Endothelial cell of umbilical vein (primary cell): ENCODE results near the gene CD93. TPM values are rescaled to one million over a fixed set of nuclear protein-coding genes. Genes with fewer than 3 reads are reported as not detected.

ENCODE experiments used
- BruUV-seq: library from RNA; stranded (reverse); fragments of 400-500 nt; replicated peaks from 2 replicates; lab custom pipeline; 2021; lab: Mats Ljungman, UMichigan
- CTCF ChIA-PET: fragments of 300-600, 350-600 bp; sonication (Branson Sonifier 250); formaldehyde crosslinking; loops from one replicate; lab custom pipeline; 2021; ENCODE audit warnings: antibody characterized with exemption, inconsistent platforms; lab: Charles Lee
- POLR2A ChIA-PET: fragments of 300-600, 350-600 bp; sonication (Branson Sonifier 250); formaldehyde crosslinking; loops from one replicate; lab custom pipeline; 2021; ENCODE audit warnings: antibody characterized with exemption, inconsistent platforms; lab: Charles Lee
- DNase-seq: peaks from one replicate; pipeline ENCODE4 v3.0.0-alpha.2; 2011; ENCODE audit warnings: low read depth, low spot score
- FAIRE-seq: peaks from 2 replicates; lab custom pipeline; 2011; peaks lifted over from hg19 to GRCh38; lab: Jason Lieb, UNC
- H2AFZ ChIP-seq: 2 replicates; pipeline ENCODE4 v1.6.0; 2012; ENCODE audit warnings: low read depth, low read length, control low read depth, inconsistent platforms
- H3K27ac ChIP-seq: 2 replicates; pipeline ENCODE4 v1.5.1; 2011; ENCODE audit warnings: low read depth, mild to moderate bottlenecking, control low read depth, low read length, moderate library complexity; ENCODE audit not compliant: insufficient read depth
- H3K27me3 ChIP-seq, 2 experiments: 2 replicates each; pipeline versions ENCODE4 v1.6.0 to v1.6.1; 2011; ENCODE audit warnings: low read length in 2 of 2, mixed read lengths in 1 of 2; ENCODE audit not compliant: control insufficient read depth in 2 of 2, insufficient read depth in 2 of 2
- H3K36me3 ChIP-seq, 2 experiments: 2 replicates in 1 of 2; 3 replicates in 1 of 2; pipeline ENCODE4 v1.5.1; 2011; ENCODE audit warnings: low read length in 2 of 2, mild to moderate bottlenecking in 1 of 2, moderate library complexity in 1 of 2; ENCODE audit not compliant: control insufficient read depth in 2 of 2, insufficient read depth in 2 of 2; ENCODE audit errors: extremely low read depth in 1 of 2
- H3K4me1 ChIP-seq: 3 replicates; pipeline ENCODE4 v1.5.1; 2011; ENCODE audit warnings: mild to moderate bottlenecking, low read length; ENCODE audit not compliant: control insufficient read depth, insufficient read depth; ENCODE audit errors: extremely low read depth
- H3K4me2 ChIP-seq: 2 replicates; pipeline ENCODE4 v1.6.1; 2011; ENCODE audit warnings: low read length, control low read depth, mixed read lengths; ENCODE audit not compliant: insufficient read depth
- H3K4me3 ChIP-seq, 3 experiments: fragments of 200-600 bp in 1 of 3; sonication (generic), shearing (Covaris generic) in 1 of 3; replicated peaks in 1 of 3; 2 replicates each; pipeline ENCODE4 v1.5.1; 2011 to 2016; ENCODE audit warnings: control low read depth in 3 of 3, low read length in 3 of 3, mild to moderate bottlenecking in 2 of 3, inconsistent platforms in 1 of 3, low read depth in 1 of 3, moderate library complexity in 1 of 3; ENCODE audit not compliant: insufficient read depth in 1 of 3
- H3K79me2 ChIP-seq: 2 replicates; pipeline ENCODE4 v1.6.0; 2012; ENCODE audit warnings: low read length, inconsistent platforms; ENCODE audit not compliant: control insufficient read depth, insufficient read depth
- H3K9ac ChIP-seq: replicated peaks from 2 replicates; pipeline ENCODE3; 2011; ENCODE audit warnings: low read length, control low read depth; ENCODE audit not compliant: insufficient read depth; ENCODE audit errors: extremely low read depth
- H3K9me1 ChIP-seq: replicated peaks from 3 replicates; pipeline ENCODE4 v1.6.0; 2011; ENCODE audit warnings: mild to moderate bottlenecking, low read length; ENCODE audit not compliant: control insufficient read depth, insufficient read depth; ENCODE audit errors: extremely low read depth
- H3K9me3 ChIP-seq: replicated peaks from 2 replicates; pipeline ENCODE4 v1.5.1; 2012; ENCODE audit warnings: low read length, inconsistent platforms; ENCODE audit not compliant: control insufficient read depth, insufficient read depth
- H4K20me1 ChIP-seq: replicated peaks from 2 replicates; pipeline ENCODE3; 2011; ENCODE audit warnings: mild to moderate bottlenecking, low read length; ENCODE audit not compliant: control insufficient read depth, insufficient read depth; ENCODE audit errors: extremely low read depth
- CTCF ChIP-seq, 2 donors: IDR thresholded peaks; 1 replicate in 1 of 2; 2 replicates in 1 of 2; pipeline ENCODE4 v1.5.1; 2011; ENCODE audit warnings: low read length in 2 of 2, mild to moderate bottlenecking in 2 of 2, moderate library complexity in 2 of 2, control low read depth in 1 of 2, inconsistent platforms in 1 of 2, low read depth in 1 of 2; ENCODE audit not compliant: insufficient read depth in 1 of 2; ENCODE audit errors: extremely low read depth in 1 of 2
- EZH2 ChIP-seq: IDR thresholded peaks from 2 replicates; pipeline ENCODE4 v1.6.1; 2012; ENCODE audit warnings: borderline replicate concordance, low read depth, mild to moderate bottlenecking, moderate library complexity, low read length, inconsistent platforms; ENCODE audit not compliant: severe bottlenecking
- FOS ChIP-seq: IDR thresholded peaks from 2 replicates; pipeline ENCODE4 v1.6.1; 2011; ENCODE audit warnings: mild to moderate bottlenecking, low read length, moderate library complexity, borderline replicate concordance; ENCODE audit not compliant: insufficient read depth
- GATA2 ChIP-seq: IDR thresholded peaks from 2 replicates; pipeline ENCODE4 v1.7.0; 2011; ENCODE audit warnings: low read depth, mild to moderate bottlenecking, moderate library complexity, mixed read lengths, low read length; ENCODE audit not compliant: insufficient read length, insufficient read depth
- JUN ChIP-seq: IDR thresholded peaks from 2 replicates; pipeline ENCODE4 v1.6.1; 2011; ENCODE audit warnings: borderline replicate concordance, low read depth; ENCODE audit not compliant: insufficient read length, insufficient read depth
- MAX ChIP-seq: IDR thresholded peaks from 2 replicates; pipeline ENCODE4 v1.6.1; 2011; ENCODE audit not compliant: insufficient read depth, insufficient read length
- MYC ChIP-seq: IDR thresholded peaks from one replicate; pipeline ENCODE4 v1.6.1; 2011; ENCODE audit warnings: mild to moderate bottlenecking, low read depth, low read length
- POLR2A ChIP-seq: IDR thresholded peaks from 2 replicates; pipeline ENCODE4 v1.6.1; 2012; ENCODE audit warnings: low read depth, mild to moderate bottlenecking, control low read depth, low read length
- POLR2AphosphoS5 ChIP-seq: IDR thresholded peaks from 2 replicates; pipeline ENCODE4 v1.6.1; 2012; ENCODE audit warnings: low read depth, mild to moderate bottlenecking, control low read depth, low read length, moderate library complexity; ENCODE audit not compliant: insufficient read depth
- dilution Hi-C: fragments of 300-500 bp; cut with MboI; formaldehyde crosslinking; loops from one replicate; pipeline ENCODE4 v1.15.0; 2019; ENCODE audit warnings: low sequenced_read_pairs; ENCODE audit not compliant: extremely low pct_ligation_motif_present
- intact Hi-C: fragments of 100-400 bp; cut with micrococcal nuclease; formaldehyde crosslinking; loops from one replicate; pipeline ENCODE4 v1.10.0; 2022
- polyA plus RNA-seq, 4 experiments: library from polyadenylated mRNA; depleted of rRNA in 3 of 4; stranded (reverse) in 3 of 4; unstranded in 1 of 4; fragments of >200 nt; gene quantifications; 2 replicates each; pipeline versions ENCODE4 v1.2.1 to v1.2.3, GENCODE V29; 2011 to 2012; ENCODE audit warnings: missing spikeins in 1 of 4
- total RNA-seq: library from RNA; stranded (reverse); gene quantifications from 2 replicates; pipeline ENCODE4 v1.2.3, GENCODE V29; 2021

CD93 gene
- total and polyA plus RNA-seq, 2 donors (not counting 3 experiments of a cell fraction or from before 2014, with no cell fraction given): 180 to 413 TPM

- Histone ChIP-seq H3K27ac (no peak overlapping the region), H3K9me1 (no peaks in the 10 kb centered on the region), H3K9ac (no peak overlapping the region), H4K20me1 (no peaks in the 10 kb centered on the region), H3K4me2 (no peak overlapping the region), H3K36me3 (no peaks in the 10 kb centered on the region), H3K4me1 (peaks cover 27% of the 10 kb centered on the region), H3K79me2 (no peaks in the 10 kb centered on the region), H2AFZ (no peak overlapping the region), H3K4me3 (no peak overlapping the region), H3K27me3 (no peaks in the 10 kb centered on the region), H3K9me3 (no peaks in the 10 kb centered on the region)
- ChIA-PET CTCF (interaction anchor here (1.0 to 1.8 kb wide), 2 partner anchors 46 kb away, joined by 3 to 5 read pairs; no protein-coding TSS in a partner anchor), POLR2A (no interaction called here)
- no peak for FAIRE-seq
- intact Hi-C loops: no loop called here
- BruUV-seq: no TSS peak
- TF ChIP-seq JUN (no peak), POLR2AphosphoS5 (no peak), FOS (no peak), EZH2 (no peak), MAX (no peak), CTCF (IDR thresholded peaks at IDR 0.05; ENCODE audit: extremely low read depth in 1 of 2, insufficient read depth in 1 of 2, low read depth in 1 of 2, low read length in 2 of 2) (no peak), POLR2A (no peak), GATA2 (no peak), MYC (no peak)
- DNase-seq: peak; percentile 36
- dilution Hi-C loops: no loop called here
These were observed 10.9 kb upstream of the CD93 start for GRCh38 chr20:23096986-23097520.
